Activated CD4-positive, alpha-beta T cell treated with anti-CD3 and anti-CD28 coated beads, Interleukin-2, amount 50 U/mL, for 24 hours (primary cell): ENCODE data around the gene CDC14B.
"Not testable (repeated sequence)": the region's sequence is repeated elsewhere in the genome, so short reads cannot be mapped to it uniquely, and the experiment has no call there.

Experiments
- DNase-seq, 2 donors: peaks; one replicate each; pipeline ENCODE4 v3.0.0-alpha.2; 2020; ENCODE audit warnings: low read depth in 1 of 2, low spot score in 1 of 2

CDC14B gene

DNA sequence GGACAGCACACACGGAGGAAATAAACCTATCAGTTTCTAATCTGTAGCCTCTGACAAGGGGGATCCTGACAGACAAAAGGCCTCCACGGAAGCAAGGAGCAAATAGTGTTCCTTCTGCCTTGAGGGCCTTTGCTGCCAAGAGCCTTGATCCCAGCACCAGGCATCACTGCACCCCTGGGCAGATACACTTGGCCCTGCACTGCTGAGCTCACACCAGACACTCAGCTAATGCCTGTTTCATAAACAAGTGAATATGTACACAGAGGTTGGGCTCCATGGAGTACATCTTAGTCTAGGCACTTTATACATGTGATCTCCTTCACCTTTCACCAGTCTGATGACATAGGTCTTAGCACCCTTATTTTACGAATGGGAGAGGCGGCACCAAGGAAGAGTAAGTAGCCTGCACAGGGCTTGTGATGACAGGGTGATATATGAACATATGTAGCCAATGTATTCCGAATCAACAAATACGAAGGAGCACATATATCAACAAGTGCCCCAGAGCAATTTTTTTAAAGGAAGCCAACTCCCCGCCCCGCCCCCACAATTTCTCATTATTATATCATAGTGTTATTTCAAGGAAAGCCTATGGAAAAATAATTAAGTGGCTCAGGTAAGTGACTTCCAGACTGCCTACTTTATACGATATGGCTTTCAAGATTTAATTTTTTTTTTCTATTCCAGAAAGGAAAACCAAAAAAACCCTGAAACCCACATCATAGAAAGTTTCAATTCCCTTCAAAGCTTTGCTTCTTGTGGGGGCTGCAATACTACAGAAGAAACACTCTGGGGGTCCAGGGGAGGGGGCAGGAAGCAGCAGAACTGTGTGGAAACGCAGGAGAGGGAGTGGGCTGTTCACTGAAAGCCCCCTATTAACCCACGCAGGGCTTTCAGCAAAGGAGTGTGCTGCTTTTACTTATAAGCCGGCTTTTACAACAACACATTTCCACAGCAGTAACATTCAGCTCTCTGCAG is 32.0 kb downstream of the CDC14B start:
- no peak for DNase-seq

DNA sequence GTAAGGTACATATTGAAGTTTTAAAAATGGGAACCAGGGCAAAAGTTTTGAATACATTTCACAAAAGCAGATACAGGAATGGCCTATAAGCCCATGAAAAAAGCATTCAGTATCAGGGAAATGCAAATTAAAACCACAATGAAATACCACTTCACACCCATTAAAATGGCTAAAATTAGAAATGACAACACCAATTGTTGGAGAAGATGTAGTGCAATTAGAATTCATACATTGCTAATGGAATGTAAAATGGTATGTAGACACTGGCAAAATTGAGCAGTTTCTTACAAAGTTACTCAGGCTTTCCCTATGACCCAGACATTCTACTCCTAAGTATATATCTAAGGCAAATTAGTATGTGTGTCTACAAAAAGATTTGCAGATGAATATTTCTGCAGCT is 34.2 kb downstream of the CDC14B start:
- DNase-seq: no peak

DNA sequence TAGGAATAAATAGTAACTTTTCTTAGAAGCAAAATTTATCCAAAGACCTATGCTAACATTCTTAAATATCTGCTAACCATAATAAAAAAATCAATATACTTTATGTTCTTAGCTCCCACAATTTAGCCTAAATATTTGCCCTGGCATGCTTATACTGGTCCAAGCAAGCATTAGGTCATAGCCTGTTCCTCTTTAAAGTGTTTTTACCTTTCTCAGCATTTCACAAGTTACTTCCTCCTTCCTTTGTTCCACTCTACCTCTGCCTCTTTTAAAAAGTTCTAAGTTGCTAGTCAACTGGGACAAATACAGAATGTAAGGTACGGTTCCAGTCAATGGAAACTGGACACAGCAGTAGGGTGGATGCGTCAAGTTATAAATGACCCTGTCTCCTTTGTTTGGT is 37.4 kb downstream of the CDC14B start:
- DNase-seq: not testable (repeated sequence)

DNA sequence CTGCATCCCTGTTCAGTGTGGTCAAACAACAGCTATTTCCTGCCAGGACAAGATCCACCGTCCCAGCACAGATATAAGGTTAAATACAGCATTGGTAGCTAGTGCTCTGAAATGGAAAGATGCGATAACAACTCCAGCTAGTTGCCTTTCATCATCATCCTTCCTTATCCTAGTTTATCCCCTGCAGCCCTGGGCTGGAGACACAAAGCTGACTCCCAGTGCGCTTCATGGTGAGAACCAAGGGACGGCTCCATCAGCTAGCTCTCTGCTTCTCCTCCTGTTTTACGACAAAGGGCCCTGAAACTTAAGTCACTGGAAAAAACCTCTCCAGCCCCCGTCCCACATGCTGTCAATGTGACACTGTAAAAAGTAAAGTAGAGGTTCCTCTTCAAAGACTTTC is 37.9 kb downstream of the CDC14B start:
- no peak for DNase-seq

DNA sequence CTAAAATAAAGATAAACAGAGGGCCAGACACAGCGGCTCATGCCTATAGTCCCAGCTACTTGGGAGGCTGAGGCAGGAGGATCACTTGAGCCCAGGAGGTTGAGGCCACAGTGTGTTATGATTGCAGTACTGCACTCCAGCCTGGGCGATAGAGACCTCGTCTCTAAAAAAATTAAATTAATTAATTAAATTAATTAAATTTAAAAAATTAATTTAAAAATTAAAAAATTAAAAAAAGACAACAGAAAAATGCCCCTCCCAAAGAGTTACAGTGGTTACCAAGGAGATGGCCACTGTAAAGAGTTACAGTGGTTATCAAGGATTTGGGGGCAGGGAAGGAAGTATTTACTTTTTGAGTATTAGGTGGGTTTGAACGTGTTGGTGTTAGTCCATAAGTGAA is 38.3 kb downstream of the CDC14B start:
- no peak for DNase-seq

DNA sequence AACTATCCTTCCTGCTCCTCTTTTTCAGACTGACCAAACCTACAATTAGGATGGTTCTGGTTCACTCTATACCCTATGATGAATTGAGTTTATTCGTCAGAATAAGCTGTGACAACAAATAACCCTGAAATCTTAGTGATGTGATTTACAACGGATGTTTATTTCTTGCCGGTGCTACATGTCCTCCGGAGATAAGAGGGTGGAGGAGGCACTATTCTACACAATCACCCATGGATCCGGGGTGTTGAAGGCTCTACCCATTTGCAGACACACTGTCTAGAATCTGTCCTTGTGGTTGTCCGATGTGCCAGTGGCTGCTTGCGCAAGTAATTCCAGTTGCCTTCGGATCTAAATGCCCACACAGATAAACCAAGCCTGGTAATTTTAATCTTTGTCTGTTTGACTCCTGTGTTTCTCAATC is 44.7 kb downstream of the CDC14B start:
- no peak for DNase-seq

DNA sequence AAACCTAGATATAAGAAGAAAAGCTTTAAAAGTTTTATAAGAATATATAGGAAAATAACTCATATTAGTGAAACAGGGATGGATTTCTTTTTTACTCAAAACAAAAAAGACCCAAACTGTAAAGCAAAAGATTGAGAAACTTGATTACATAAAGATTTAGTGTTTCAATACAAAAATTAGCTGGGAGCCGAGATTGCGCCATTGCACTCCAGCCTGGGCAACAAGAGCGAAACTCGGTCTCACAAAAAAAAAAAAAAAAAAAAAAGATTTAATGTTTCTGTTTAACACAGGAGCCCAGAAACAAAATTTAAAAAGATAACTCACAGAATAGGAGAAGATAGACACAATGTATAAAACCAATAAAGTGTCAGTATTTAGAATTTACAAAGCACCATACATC is 45.2 kb downstream of the CDC14B start:
- no peak for DNase-seq

DNA sequence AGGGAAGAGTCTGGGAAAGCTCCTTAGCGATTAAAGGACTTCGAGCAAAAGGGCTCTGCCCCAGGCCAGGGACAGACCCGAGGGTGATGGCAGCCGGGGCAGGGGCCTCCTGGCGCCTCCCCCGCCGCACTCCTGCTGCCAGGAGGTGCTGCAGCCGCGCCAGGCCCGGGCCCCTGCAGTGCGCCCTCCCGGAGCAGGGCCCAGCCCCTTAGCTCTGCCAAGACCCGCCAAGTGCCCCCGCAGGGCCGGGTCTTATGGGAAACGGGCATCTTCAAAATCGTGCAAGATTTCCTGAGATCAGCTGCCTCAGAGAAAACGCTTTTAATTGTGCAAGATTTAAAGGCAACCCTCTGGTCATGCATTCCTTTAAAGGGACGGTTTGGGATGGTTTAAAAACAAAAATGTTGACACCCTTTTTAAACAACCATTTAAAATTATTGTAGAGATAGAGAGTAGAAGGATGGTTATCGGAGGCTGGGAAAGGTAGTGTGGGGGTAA is 52.4 kb downstream of the CDC14B start:
- DNase-seq: no peak

DNA sequence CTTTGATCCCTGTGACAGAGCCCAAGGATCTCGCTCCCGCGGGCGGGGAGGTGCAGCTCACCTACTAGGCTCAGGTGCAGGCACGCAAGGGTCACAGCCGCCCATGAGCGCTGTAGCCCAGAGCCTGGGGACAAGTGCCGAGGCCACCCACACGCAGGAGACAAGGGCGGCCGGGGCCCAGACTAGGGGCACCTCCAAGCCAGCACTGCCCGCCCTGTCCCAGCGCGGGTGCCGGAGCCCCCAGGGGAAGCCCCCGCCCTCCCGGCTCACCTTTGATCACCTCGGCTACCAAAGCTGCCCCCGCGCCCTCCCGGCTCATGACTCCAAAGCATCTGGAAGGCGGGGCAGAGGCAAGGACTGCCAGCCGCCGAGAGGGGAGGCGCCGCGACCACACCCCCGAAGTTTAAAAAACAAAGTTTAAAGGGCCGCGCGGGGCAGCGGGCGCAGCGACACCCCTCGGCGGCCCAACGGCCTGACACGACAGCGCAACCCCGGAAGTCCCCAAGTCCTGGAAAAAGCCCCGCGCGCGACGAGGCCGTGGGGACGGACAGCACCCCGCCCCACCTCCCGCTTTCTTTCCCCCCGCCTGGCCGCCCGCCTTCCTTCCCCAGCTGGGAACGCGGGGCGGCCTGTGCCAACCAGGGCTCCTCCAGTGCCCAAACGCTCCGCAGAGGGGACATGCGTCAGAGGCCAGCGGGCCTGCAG is 53.0 kb downstream of the CDC14B start:
- peak; percentile 42 to 58 for DNase-seq

DNA sequence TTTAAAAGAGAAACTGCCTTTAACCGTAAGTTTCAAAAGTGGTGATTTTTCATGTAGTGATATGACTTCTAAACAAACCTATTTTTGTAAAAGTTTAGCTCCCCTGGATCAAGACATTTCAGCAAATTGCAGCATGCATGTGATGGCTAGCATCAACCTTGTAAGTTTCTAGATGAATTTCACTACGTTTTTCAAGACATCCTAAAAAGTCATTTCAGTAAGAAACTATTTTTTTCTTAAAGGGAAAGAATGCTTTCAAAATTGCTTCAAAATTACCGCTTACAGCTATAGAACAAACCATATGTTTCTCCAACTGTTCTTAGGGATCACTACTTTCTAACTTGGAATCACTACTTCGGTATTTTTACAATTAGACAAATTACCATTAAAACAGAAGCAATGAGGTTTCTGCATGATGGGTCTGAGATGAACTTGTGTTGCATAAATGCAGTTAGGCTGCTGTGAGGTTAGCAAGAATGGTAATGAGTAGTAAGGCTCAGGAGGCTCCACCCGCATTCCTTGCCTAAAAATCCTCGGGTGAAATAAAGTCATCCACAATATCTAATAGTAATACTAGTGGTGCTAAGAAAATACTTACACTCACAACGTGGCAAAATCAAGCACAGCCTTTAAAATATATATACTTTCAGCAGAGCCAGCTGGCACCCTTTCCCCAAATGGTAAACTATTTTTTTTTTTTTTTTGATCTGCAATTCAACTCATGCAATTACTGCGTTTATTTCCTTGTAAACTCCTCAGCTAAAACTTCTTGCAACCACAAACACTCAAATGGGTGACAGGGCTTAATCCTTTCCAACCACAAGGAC is 53.8 kb downstream of the CDC14B start:
- DNase-seq: no peak

DNA sequence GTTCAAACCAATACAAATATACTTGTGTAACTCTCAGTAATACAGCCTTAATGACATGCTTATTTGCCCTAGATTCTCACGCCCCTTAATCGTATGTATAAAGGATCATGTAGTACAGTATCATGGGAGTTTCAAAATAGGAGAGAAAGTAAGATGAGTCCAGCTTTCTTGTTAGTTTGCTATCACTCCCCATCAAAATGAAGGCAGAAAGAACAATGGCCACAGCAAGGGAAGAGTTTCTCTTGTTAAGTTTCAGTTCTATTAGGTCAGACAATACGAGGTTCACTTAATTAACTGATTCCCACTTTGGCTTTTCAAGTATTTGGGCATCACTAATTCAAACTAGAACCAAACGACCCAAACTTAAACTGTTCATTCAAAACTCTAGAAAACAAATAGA is 55.4 kb downstream of the CDC14B start:
- no peak for DNase-seq

DNA sequence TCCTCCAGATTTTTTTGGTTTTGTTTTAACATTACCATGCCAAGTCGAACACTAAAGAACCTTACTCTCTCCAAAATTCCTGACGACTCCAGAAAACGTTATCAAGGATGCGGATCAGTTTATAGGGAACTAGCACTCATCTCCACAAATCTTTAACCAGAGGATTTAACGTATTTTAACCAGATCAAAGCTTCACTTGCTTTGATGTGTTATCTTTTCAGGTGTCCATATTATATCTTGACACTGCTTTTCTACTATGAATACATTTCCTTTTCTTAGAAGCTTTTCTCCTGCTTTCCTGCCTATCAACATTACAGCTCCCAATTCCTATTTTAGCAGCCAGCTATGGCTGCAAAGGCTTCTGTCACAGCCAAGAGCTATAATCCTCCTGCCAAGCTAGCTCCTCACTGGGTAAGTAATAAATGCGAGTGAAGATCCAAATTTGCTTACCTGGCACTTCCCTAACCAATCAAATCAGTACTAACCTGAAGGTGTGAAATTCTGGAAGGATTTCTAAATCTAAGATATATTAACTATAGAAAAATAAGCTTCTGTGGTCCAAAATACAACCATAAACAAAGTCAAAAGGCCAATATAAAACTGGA is 60.2 kb downstream of the CDC14B start:
- no peak for DNase-seq

DNA sequence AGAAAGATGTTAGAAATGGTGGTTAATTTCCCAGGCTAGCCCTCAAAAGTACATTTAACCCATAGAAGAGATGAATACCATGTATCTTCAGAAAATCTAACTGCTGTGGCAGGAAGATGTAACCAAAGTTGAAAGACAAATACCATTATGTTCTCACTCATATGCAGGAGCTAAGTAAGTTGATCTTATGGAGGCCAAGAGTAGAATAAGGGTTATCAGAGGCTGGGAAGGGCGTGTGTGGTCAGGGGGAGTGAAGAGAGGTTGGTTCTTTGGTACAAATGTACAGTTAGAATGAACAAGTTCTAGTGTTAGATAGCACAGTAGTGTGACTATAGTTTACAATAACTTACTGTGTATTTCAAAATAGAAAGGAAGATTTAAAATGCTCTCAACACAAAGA is 61.7 kb downstream of the CDC14B start:
- DNase-seq: no peak

DNA sequence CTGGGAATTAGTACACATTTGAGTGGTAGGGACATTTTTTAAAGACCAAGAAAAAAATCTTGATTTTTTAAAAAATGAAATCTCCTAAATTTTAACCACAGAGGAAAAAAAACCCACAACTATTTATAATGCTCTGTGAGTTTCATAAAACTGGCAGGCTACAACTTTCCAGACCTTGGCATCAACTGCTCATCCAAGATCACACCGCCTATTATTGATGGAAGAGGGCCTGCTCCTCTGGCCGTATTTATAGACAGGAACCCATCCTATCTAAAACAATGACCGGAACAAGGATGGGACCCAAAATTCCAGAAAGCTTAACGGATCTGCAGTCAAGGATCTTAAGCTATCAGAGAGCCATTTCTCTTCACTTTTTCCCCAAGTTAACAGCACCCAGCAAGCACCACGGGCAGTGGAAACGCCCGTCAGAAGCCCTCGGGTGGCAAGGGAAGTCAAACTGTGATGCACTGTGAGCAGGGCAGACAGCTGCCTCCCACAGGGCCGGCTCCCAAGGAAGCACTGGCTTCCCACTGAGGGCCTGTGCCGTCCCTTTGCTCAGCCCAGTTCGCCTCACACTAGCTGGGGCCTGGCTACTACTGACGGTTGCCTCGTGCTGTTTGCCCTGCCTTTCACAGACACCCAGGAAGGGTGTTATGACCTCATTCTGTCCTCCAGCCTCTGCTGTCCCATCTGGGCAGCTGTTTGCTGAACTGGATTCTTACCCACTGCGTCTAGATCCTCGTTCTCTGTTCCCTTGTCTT is 62.8 kb downstream of the CDC14B start:
- no peak for DNase-seq

DNA sequence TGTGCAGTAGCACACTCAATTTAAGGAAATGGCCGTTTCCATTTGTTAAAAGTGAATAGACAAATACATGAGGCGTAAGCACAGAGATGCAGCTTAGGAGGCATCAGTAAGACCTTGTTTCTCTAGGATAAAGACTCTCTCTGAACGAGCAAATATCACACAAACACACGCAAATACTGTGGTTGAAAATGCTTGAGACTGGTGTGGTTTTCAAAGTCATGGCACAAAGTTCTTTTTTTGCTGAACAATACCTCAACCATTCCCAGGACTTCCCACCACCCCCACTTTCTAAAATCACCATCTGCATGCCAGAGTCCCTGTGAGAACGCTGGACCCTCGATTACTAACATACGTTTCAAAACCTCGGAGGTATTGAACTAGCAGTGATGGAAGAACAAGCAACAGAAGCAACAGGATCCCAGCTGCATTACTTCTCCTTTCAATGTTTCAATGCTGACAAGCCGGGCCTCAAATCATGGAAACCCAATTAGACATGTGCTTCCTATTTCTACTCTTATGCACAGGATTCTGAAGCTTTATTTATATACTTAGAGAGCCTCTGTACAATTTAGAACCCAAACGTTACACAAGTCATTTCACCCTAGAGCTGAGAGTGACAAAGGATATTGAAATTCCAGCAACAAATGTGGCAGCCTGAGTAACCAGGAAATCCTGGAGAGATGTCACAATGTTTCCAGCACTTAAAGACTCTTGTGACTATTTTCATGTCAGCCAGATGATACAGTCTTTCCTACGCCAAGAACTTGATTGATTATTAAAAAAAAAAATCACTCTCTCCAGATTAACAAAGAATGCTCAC is 63.9 kb downstream of the CDC14B start:
- no peak for DNase-seq

DNA sequence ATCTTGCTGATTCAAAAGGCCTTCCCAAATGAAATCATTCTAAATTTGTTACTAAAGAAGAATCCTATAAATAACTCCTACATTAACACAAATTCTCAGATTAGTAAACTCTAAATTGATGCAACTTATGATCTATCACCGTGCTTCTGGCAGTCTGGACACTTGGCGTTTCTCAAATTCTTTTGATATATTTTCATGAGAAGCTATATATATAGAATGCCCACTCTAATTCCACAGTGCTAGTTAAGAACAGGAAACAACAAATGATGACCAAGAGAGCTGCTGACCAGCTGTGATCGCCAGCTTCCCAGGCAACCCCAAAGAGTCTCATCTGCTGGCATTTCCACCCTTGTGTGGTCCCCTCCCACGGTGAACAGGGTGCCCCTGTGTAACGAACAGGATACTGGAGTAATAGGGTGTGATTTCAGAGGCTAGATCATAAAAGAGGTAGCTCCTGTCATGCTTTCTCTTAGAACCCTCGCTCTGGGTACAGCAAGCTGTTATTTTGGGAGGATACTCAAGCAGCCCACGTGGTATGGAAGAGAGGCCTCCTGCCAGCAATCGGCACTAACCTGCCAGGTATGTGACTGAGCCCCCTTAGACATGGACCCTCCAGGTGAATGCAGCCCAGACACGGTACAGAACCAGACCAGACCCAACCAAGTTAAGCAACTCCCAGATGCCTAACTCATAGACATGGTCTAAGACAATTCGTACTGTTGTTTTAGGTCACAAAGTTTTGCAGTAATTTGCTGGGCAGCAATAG is 64.7 kb downstream of the CDC14B start:
- no peak for DNase-seq

DNA sequence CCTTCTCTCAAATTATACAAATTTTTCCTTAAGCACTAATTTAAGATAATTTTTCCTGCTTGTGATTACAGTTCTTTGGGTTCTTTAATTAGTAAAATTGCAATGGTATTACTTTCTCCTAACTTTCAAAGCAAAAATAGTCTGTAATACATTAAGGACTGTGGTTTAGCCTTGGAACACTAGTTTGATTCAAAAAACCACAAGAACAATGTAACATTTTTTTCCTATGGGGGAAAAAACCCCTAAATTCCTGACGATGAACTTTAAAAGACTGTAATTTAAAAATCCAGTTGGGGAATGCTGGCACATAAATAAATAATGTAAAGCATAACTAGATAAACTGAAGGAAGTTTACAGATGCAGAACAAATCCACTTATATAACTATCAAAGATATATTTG is 65.3 kb downstream of the CDC14B start:
- DNase-seq: no peak

DNA sequence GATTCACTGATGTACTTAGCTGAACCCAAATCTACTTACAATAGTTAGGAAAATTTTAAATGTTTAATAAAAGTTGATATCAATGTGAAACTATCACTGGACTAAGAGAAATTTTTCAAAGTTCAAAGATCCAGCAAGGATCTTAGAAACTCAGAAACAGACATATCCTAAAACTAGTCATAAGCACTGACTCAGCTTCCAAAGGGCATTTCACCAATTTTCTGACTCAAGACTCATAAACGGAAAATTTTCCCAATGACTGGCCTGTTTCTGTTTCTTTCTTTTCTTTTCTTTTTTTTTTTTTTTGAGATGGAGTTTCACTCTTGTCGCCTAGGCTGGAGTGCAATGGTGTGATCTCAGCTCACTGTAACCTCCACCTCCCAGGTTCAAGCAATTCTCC is 66.6 kb downstream of the CDC14B start:
- no peak for DNase-seq

DNA sequence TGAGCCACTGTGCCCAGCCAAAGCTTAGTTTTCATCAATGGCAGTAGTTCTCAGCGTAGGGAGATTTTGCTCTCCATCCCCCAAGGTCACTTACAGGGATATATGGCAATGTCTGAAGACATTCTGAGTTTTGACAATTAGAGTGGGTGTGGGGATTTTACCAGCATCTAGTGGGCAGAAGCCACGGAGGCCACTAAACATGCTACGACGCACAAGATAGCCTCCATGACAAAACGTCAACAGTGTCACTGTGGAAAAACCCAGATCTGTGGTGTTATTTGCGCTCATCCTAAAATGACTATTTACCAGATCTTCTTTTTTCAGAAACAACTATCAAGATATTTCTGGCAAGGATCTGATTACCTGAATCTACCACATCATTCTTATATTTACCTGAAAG is 68.2 kb downstream of the CDC14B start:
- no peak for DNase-seq
